ENCODE data around the gene ADPRM.
"Not testable (repeated sequence)": the region's sequence is repeated elsewhere in the genome, so short reads cannot be mapped to it uniquely, and the experiment has no call there.

Gene ADPRM

DNA sequence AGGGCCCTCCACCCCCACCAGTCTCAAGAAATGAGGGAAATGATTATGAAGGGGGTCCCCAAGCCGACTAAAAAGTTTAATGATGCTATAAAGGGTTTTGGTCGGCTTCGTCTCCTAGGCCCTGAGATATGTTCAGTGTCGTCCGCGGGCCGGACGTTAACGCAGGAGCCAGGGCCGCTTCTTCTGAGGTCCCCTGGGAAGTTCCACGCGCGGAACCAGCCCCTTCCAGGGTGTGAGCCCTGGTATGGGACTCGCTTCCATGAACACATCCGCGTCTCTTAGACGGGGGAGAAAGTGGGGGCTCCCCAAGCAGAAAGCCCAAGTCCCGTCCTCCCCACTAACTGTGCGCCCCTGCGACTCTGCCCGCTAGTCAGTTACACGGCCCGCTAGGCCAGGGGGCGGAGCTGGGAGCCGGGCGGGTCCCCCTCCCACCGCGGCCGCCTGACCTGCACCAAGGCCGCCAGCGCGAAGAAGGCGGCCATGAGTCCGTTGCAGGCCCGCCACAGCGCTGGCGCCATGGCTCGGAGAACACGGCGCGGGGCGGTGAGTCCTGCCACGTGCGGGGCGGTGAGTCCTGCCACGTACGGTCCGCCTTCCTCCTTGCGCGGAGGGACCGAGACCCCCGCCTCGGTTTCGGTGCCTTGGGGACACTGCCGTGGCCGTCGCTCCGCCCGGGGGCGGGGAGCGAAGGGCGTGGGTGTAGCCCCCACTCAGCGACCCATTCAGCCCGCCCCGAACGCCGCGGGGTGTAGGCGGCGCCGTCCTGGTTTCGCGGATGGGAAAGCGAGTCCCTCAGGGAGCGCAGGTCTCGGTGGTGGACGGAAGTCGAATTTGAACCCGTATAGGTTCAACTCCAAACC is 32.2 kb downstream of the ADPRM start, which contains the start of gene TMEM220:
TMEM220 (minus strand) TSS at position 690 of the 860 bp plus-strand sequence; CDS start at position 518, 172 bp downstream.
- Mint-ChIP-seq H3K27ac (peak within 1 kb of the TSS; percentile 96 to 98), H3K9me3 (no peaks in the 10 kb centered on the region), H3K4me3 (peak within 1 kb of the TSS; percentile 95), H3K4me1 (peaks cover 16% of the 10 kb centered on the region), H3K27me3 (no peaks in the 10 kb centered on the region)
- DNase-seq (peak; percentile 52 to 63), ATAC-seq (peak; percentile 83)

DNA sequence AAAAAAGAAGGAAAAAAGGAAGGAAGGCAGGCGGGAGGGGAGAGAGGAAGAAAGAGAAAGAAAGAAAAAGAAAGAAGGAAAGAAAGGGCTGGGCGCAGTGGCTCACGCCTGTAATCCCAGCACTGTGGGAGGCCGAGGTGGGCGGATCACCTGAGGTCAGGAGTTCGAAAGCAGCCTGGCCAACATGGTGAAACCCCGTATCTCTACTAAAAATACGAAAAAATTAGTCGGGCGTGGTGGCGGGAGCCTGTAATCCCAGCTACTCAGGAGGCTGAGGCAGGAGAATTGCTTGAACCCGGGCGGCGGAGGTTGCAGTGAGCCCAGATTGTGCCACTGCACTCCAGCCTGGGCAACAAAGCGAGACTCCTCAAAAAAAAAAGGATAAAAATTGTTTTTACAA is 32.9 kb downstream of the ADPRM start:
- not testable (repeated sequence) for H3K27me3 Mint-ChIP-seq, ATAC-seq, H3K9me3 Mint-ChIP-seq
- peak overlapping the region; percentile 95 for H3K4me3 Mint-ChIP-seq
- peak overlapping the region; percentile 96 to 98 for H3K27ac Mint-ChIP-seq
- DNase-seq = peak in 1 of 2 donors; percentile 28
- H3K4me1 Mint-ChIP-seq = peaks cover 16% of the 10 kb centered on the region

DNA sequence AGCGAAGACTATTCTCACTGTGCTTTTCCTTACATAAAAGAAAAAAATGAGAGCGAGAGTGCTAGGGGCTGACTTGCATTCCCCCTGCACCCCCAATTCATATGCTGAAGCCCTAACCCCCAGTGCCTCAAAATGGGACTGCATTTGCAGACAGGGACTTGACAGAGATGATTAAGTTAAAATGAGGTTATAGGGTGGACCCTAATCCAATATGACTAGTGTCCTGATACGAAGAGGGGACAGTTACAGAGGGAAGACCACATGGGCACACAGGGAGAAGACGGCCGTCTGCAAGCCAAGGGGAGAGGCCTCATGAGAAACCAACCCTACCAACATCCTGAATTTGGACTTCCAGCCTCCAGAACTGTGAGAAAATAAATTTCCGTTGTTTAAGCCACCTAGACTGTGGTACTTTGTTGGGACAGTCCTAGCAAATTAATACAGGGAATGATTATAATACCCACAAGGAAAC is 34.0 kb downstream of the ADPRM start:
- H3K4me3 Mint-ChIP-seq = peak overlapping the region in 1 of 2 donors; percentile 95
- H3K27me3 Mint-ChIP-seq = no peaks in the 10 kb centered on the region
- H3K27ac Mint-ChIP-seq = no peak overlapping the region
- peaks cover 16% of the 10 kb centered on the region for H3K4me1 Mint-ChIP-seq
- DNase-seq = no peak
- no peaks in the 10 kb centered on the region for H3K9me3 Mint-ChIP-seq
- ATAC-seq = no peak

DNA sequence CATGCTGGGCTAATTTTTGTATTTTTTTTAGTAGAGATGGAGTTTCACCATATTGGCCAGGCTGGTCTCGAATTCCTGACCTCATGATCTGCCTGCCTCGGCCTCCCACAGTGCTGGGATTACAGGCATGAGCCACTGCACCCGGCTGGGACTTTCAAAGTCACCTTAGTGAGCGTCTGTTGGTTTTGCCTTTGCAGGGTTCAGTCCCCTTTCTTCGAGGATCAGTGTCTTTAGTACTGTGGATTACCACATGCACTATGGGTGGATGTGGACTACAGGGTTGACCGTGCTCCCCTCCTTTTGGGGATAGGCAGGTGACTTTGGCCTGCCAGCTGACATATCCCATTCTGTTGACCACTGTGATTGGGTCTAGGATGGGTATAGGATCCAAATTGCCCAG is 34.7 kb downstream of the ADPRM start:
- not testable (repeated sequence) for H3K9me3 Mint-ChIP-seq, ATAC-seq, H3K4me3 Mint-ChIP-seq, DNase-seq, H3K27me3 Mint-ChIP-seq, H3K27ac Mint-ChIP-seq
- H3K4me1 Mint-ChIP-seq = peaks cover 19% of the 10 kb centered on the region

DNA sequence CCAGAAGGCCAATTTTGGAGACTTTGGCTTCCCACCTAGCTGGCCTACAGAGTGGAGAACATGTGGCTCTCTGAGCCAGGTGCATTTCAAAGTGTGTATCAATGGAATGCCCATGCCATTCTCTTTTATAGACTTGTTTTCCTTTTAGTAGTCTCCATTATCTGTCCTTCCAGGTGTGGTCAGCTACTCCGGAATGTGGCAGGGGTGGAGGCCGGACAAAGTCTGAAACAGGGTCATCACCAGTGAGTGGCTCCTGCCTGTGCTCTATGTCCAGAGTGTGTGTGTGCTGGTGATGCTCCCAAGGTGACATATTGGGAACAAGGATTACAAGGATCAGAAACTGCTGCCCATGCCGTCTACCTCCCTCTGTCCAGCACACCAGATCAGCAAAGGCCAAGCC is 36.3 kb downstream of the ADPRM start:
- ATAC-seq (no peak), DNase-seq (no peak)
- Mint-ChIP-seq H3K9me3 (no peaks in the 10 kb centered on the region), H3K4me3 (no peak overlapping the region), H3K27me3 (no peaks in the 10 kb centered on the region), H3K27ac (no peak overlapping the region), H3K4me1 (peaks cover 22% of the 10 kb centered on the region)

DNA sequence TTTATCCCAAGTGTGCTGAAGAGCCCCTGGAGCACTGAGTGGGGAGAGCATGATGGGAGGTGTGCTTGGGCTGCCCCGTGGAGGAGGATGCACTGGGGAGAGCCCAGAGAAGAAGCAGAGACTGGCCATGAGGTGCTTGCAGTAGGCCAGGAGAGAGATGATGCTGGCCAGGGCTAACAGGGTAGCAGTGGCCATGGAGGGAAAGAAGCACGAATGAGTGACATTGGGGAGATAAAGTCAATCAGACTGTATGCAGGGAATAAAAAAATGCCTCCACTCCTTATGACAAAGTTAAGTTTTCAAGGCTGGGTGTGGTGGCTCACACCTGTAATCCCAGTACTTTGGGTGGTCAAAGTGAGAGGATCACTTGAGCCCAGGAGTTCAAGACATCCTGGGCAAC is 37.9 kb downstream of the ADPRM start:
- DNase-seq (no peak), ATAC-seq (no peak)
- no peaks in the 10 kb centered on the region for H3K9me3 Mint-ChIP-seq
- H3K27me3 Mint-ChIP-seq = no peaks in the 10 kb centered on the region
- H3K4me3 Mint-ChIP-seq = no peak overlapping the region
- H3K27ac Mint-ChIP-seq = no peak overlapping the region
- H3K4me1 Mint-ChIP-seq = peaks cover 17% of the 10 kb centered on the region

DNA sequence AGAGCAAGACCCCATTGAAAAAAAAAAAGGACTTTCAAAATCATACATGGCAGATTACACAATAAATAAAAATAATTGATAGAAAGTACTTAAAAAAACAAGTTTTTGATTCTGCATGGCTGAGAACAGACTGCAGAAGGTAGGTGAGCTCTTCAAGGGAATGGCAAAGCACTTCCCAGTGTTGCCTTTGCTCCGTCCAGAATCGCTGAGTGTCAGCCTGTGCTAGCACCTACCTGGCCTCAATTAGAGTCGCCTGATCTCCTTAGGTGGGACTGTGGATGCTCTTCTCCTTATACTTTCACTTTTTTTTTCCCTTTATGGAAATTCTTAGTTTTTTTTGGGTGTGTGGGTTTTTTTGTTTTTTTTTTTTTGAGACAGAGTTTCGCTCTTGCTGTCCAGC is 38.4 kb downstream of the ADPRM start:
- no peaks in the 10 kb centered on the region for H3K27me3 Mint-ChIP-seq
- H3K9me3 Mint-ChIP-seq = no peaks in the 10 kb centered on the region
- no peak overlapping the region for H3K27ac Mint-ChIP-seq
- H3K4me3 Mint-ChIP-seq = no peak overlapping the region
- no peak for DNase-seq
- H3K4me1 Mint-ChIP-seq = peaks cover 11% of the 10 kb centered on the region
- ATAC-seq = no peak

DNA sequence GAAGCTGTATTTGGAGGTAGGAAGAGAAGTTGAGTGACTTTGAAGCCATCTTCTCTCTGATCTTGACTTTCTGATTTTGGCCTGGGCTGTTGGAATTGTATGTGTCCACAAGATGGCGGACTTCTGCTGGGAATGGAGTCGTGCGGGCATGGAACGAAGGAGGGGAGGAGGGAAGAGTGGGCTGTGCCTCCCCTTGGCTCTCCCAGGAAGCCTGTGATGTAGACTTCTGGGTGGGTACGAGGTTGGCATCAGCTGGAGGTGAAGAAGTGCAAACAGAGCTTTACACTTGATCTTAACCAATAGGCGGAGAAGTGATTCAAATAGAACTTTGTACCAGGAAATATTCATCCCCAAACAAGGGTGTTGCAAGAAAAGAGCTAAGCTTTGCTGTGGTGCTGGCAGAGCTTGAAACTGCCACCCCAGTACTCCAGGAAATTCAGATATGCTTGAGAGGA is 39.8 kb downstream of the ADPRM start:
- ATAC-seq = peak; percentile 43
- H3K27ac Mint-ChIP-seq = no peak overlapping the region
- no peak overlapping the region for H3K4me3 Mint-ChIP-seq
- H3K27me3 Mint-ChIP-seq = no peaks in the 10 kb centered on the region
- peak in 1 of 2 donors; percentile 30 for DNase-seq
- H3K9me3 Mint-ChIP-seq = no peaks in the 10 kb centered on the region
- peaks cover 6% of the 10 kb centered on the region for H3K4me1 Mint-ChIP-seq

DNA sequence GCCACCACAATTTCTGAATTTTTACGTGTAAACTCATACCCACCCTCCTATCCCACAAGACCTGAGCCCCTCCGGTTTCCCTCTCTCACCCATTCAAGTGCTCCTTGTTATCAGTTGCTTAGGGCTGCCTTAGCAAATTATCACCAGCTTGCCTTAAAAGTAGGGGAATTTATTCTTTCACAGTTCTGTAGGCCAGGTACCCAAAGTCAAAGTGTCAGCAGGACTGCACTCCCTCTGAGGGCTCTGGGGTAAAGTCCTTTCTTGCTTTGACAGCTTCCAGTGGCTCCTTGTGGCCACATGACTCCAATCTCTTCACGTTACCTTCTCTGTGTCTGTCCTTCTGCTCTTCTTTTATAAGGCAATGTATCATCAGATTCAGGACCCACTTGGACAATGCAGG is 40.3 kb downstream of the ADPRM start:
- Mint-ChIP-seq H3K4me3 (no peak overlapping the region), H3K4me1 (peaks cover 6% of the 10 kb centered on the region), H3K27ac (no peak overlapping the region), H3K9me3 (no peaks in the 10 kb centered on the region), H3K27me3 (no peaks in the 10 kb centered on the region)
- no peak for DNase-seq
- no peak for ATAC-seq

DNA sequence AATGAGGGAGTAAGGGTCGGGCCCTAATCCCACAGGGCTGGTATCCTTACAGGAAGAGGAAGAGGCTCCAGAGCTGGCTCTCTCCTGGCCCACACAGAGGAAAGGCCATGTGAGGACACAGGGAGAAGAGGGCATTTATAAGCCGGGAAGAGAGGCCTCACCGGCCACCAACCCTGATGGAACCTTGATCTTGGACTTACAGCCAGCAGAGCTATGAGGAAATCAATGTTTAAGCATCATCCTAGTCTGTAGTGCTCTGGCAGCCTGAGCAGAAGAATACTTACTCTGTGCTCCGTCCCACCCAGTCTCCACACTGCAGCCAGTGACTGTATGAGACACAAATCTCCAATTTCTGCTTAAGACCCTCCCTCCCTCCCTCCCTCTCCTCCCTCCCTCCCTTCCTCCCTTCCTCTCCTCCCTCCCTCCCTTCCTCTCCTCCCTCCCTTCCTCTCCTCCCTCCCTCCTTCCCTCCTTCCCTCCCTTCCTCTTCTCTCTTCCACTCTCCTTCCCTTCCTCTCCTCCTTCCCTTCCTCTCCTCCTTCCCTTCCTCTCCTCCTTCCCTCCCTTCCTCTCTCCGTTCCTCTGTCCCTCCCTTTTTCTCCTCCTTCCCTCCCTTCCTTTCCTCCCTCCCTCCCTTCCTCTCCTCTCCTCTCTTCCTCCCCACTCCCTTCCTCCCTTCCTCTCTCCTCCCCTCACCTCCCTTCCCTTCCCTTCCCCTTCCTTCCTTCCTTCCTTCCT is 41.3 kb downstream of the ADPRM start:
- Mint-ChIP-seq H3K4me3 (no peak overlapping the region), H3K9me3 (no peaks in the 10 kb centered on the region), H3K27me3 (no peaks in the 10 kb centered on the region), H3K27ac (no peak overlapping the region), H3K4me1 (peaks cover 6% of the 10 kb centered on the region)
- ATAC-seq (no peak), DNase-seq (no peak)

DNA sequence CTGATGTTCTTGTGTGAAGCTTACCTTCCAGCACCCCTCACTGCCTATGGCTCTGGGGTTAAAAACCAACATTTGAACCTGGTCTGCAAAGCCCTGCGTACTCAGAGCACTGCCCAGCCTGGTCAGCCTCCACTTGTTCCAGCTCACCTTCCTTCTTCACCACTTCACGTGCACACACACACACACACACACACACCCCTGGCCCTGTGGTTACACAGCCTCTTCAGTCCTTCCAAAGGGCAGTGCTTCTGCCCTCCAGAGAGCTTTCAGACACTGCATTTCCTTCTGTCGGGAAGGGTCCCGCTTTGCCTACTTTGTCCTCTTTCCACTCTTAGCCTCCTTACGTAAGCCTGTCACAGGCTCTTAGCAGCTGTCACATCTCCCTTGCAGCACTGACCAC is 42.0 kb downstream of the ADPRM start:
- no peak for DNase-seq
- Mint-ChIP-seq H3K4me3 (no peak overlapping the region), H3K4me1 (peaks cover 12% of the 10 kb centered on the region), H3K27ac (peak overlapping the region in 1 of 2 donors; percentile 35), H3K27me3 (no peaks in the 10 kb centered on the region), H3K9me3 (no peaks in the 10 kb centered on the region)
- ATAC-seq = no peak

DNA sequence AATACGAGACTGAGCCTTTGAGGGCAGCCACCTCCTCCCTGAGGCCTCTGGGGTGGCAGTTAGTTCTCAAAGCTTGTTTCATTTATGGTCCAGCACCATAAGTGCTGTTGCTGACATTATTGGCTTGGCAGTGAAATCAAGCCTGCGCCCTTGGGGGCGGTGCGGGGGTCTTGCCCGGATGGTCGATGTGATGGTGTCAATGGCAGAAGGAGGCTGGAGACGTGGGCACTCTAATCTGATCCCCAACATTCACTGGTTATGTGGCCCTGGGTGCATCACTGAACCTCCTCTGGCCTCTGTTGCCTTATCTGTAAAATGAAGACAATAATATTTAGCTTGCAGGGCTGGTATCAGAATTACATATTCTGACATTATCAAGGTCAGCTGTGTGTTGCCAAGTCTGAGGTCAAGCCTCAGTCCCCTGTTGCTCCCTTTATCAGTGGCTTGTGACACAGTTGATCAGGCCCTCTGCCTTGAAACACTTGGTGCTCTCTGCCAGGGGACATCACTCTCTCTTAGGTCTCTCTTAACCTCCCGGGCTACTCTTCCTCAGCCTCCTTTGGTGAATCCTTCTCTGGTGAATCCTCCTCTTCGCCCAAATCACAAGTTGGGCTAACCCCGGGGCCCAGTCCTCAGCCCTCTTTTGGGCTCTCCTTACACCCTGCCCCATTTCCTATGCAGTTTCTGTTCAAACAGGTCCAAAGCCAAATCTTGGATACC is 44.2 kb downstream of the ADPRM start:
- Mint-ChIP-seq H3K27me3 (no peaks in the 10 kb centered on the region), H3K9me3 (no peaks in the 10 kb centered on the region), H3K27ac (no peak overlapping the region)

DNA sequence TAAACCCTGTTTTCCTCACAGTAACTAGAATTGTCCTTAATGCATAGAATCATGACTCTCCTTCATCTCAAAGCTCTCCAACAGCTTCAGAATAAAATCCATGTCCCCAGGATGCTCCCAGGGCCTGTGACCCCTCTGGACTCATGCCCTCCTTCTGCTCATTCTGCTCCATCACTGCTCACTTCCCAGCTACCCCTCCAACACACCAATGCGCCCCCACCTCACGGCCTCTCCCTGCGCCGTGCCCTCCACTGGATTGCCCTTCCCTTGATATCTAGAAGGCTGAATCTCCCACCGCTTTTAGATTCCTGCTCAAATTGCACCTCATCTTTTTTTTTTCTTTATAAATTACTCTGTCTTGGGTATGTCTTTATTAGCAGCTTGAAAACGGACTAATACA is 45.0 kb downstream of the ADPRM start:
- ATAC-seq (no peak), DNase-seq (no peak)
- Mint-ChIP-seq H3K27ac (peak overlapping the region in 1 of 2 donors; percentile 0), H3K4me3 (no peak overlapping the region), H3K4me1 (peaks cover 16% of the 10 kb centered on the region), H3K27me3 (no peaks in the 10 kb centered on the region), H3K9me3 (no peaks in the 10 kb centered on the region)

More for the DNA sequence above, 44.2 kb downstream of the ADPRM start:
- Mint-ChIP-seq H3K4me3 (no peak overlapping the region), H3K4me1 (peaks cover 21% of the 10 kb centered on the region)
- DNase-seq (no peak), ATAC-seq (no peak)

DNA sequence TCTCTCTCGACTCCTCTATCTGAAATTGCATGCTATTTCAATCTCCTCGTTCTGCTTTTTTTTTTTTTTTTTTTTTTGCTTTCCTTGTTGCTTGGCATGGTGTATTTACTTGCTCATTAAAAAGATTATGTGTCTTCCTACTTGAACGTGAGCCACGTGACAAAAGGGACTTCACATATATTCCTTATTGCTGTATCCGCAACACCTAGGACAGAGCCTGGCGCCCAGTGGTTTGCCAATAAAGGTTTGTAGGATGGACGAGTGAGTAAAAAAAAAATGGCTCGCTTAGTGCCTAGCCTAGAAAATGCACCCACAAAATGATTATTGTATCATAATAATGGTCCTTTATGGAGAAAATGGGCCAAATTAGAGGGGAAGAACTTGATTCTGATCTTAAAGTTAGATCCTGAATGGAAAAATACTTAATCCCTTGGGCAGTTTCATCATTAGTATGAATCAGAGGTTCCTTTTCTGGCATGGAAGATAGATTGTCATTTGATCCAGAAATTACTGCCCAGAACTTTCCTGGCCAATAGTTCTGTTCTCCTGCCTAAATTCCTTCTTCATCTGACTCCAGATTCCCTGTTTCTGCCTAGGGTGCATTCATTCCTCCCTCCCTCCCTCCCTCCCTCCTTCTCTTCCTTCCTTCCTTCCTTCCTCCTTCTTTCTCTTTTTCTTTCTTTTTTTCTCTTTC is 46.1 kb downstream of the ADPRM start:
- Mint-ChIP-seq H3K27ac (no peak overlapping the region), H3K9me3 (no peaks in the 10 kb centered on the region), H3K4me1 (peaks cover 16% of the 10 kb centered on the region), H3K4me3 (no peak overlapping the region), H3K27me3 (no peaks in the 10 kb centered on the region)
- DNase-seq (no peak), ATAC-seq (no peak)

DNA sequence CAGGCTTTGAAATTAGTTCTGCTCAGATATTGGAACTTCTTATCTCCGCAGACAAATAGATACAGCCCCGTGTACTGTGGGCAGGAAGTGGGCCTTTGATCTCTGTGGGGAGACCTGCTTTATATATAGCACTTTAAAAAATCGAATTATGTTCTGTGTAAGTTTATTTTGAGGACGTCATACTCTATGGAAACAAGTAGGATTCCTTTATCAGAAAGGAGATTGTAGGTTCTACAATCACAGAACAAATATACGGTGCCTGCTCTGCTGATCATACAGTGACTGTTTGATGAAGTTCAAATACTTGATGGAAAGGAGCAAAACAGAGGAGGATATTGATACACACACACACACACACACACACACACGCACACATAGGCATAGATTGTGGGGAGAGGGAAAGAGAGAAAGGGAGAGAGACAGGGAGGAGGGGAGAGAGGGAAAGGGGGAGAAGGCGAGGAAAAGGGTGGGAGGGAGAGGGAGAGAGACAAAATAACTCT is 47.2 kb downstream of the ADPRM start:
- Mint-ChIP-seq H3K27ac (peak overlapping the region in 1 of 2 donors; percentile 30), H3K4me1 (peaks cover 16% of the 10 kb centered on the region), H3K27me3 (no peaks in the 10 kb centered on the region), H3K9me3 (no peaks in the 10 kb centered on the region), H3K4me3 (no peak overlapping the region)
- ATAC-seq (peak; percentile 85), DNase-seq (no peak)

All from stimulated activated naive CD8-positive, alpha-beta T cell treated with anti-CD3 and anti-CD28 coated beads, Interleukin-15, amount 100 ng/mL, for 72 hours (primary cell).